Measurements from ENCODE around the gene ADAMTS19. TPM values are rescaled to one million over a fixed set of nuclear protein-coding genes. Genes with fewer than 3 reads are reported as not detected.

The ADAMTS19 gene
- polyA plus RNA-seq, 1 donor (not counting 4 experiments of a cell fraction or from before 2014, with no cell fraction given): 0.08 TPM

GRCh38 chr5:129653442-129653841 lies 193.3 kb downstream of the ADAMTS19 start:
- Histone ChIP-seq H3K27me3 (ENCODE audit: control insufficient read depth, extremely low read depth, insufficient read depth, low read length) (no peaks in the 10 kb centered on the region), H3K9ac (ENCODE audit: control insufficient read depth, extremely low read depth, insufficient read depth, low read length) (no peak overlapping the region), H4K20me1 (ENCODE audit: control insufficient read depth, extremely low read depth, insufficient read depth, low read length) (no peaks in the 10 kb centered on the region), H2AFZ (ENCODE audit: control insufficient read depth, low read length) (no peak overlapping the region), H3K4me3 (ENCODE audit: control insufficient read depth in 2 of 3, extremely low read depth in 1 of 3, insufficient read depth in 2 of 3, low read depth in 1 of 3, low read length in 3 of 3) (no peak overlapping the region), H3K4me1 (ENCODE audit: control insufficient read depth, extremely low read depth, insufficient read depth, low read length) (peaks cover 15% of the 10 kb centered on the region), H3K9me1 (ENCODE audit: control insufficient read depth, extremely low read depth, insufficient read depth, low read length) (no peaks in the 10 kb centered on the region), H3K9me3 (ENCODE audit: control insufficient read depth, low read depth, low read length) (no peaks in the 10 kb centered on the region), H3K36me3 (ENCODE audit: control insufficient read depth in 2 of 2, extremely low read depth in 1 of 2, insufficient read depth in 2 of 2, low read length in 2 of 2) (no peaks in the 10 kb centered on the region), H3K4me2 (ENCODE audit: control insufficient read depth, extremely low read depth, insufficient read depth, low read depth, low read length) (peak overlapping the region; percentile 30), H3K27ac (ENCODE audit: control insufficient read depth, insufficient read depth, low read length) (no peak overlapping the region), H3K79me2 (ENCODE audit: control insufficient read depth, insufficient read depth, low read length) (no peaks in the 10 kb centered on the region)
- DNase-seq (ENCODE audit: low read depth, low spot score) (no peak), FAIRE-seq (no peak)
- dilution Hi-C loops (cut with MboI; ENCODE audit: extremely low pct_ligation_motif_present, low sequenced_read_pairs): no loop called here
- no peak for TF ChIP-seq CTCF (optimal IDR thresholded peaks at IDR 0.05 in 1 of 3, IDR thresholded peaks at IDR 0.05 in 1 of 3, conservative IDR thresholded peaks at IDR 0.05 in 1 of 3; ENCODE audit: extremely low read depth in 1 of 3, insufficient read depth in 2 of 3, low read length in 3 of 3)

GRCh38 chr5:129656952-129657351 lies 196.9 kb downstream of the ADAMTS19 start:
- Histone ChIP-seq H3K4me3 (ENCODE audit: control insufficient read depth in 2 of 3, extremely low read depth in 1 of 3, insufficient read depth in 2 of 3, low read depth in 1 of 3, low read length in 3 of 3) (no peak overlapping the region), H3K36me3 (ENCODE audit: control insufficient read depth in 2 of 2, extremely low read depth in 1 of 2, insufficient read depth in 2 of 2, low read length in 2 of 2) (no peaks in the 10 kb centered on the region), H3K9me3 (ENCODE audit: control insufficient read depth, low read depth, low read length) (no peaks in the 10 kb centered on the region), H3K4me2 (ENCODE audit: control insufficient read depth, extremely low read depth, insufficient read depth, low read depth, low read length) (no peak overlapping the region), H3K4me1 (ENCODE audit: control insufficient read depth, extremely low read depth, insufficient read depth, low read length) (peaks cover 14% of the 10 kb centered on the region), H3K79me2 (ENCODE audit: control insufficient read depth, insufficient read depth, low read length) (no peaks in the 10 kb centered on the region), H3K27me3 (ENCODE audit: control insufficient read depth, extremely low read depth, insufficient read depth, low read length) (no peaks in the 10 kb centered on the region), H3K27ac (ENCODE audit: control insufficient read depth, insufficient read depth, low read length) (no peak overlapping the region), H3K9me1 (ENCODE audit: control insufficient read depth, extremely low read depth, insufficient read depth, low read length) (no peaks in the 10 kb centered on the region), H3K9ac (ENCODE audit: control insufficient read depth, extremely low read depth, insufficient read depth, low read length) (no peak overlapping the region), H2AFZ (ENCODE audit: control insufficient read depth, low read length) (no peak overlapping the region), H4K20me1 (ENCODE audit: control insufficient read depth, extremely low read depth, insufficient read depth, low read length) (no peaks in the 10 kb centered on the region)
- DNase-seq (ENCODE audit: low read depth, low spot score): no peak
- dilution Hi-C loops (cut with MboI; ENCODE audit: extremely low pct_ligation_motif_present, low sequenced_read_pairs): no loop called here
- no peak for FAIRE-seq
- TF ChIP-seq CTCF (optimal IDR thresholded peaks at IDR 0.05 in 1 of 3, IDR thresholded peaks at IDR 0.05 in 1 of 3, conservative IDR thresholded peaks at IDR 0.05 in 1 of 3; ENCODE audit: extremely low read depth in 1 of 3, insufficient read depth in 2 of 3, low read length in 3 of 3): no peak
- TF ChIP-seq EZH2 (IDR thresholded peaks at IDR 0.05; ENCODE audit: low read length): no peak

Data from keratinocyte (primary cell).